WTC11 (cell line): ENCODE results near the gene MROH9.

Experiments
- CREB1 ChIP-seq: sonication (generic); formaldehyde crosslinking; IDR thresholded peaks from 2 replicates; pipeline ENCODE4 v1.8.0; 2023; ENCODE audit warnings: mild to moderate bottlenecking, missing genetic modification reagents
- CTCF ChIP-seq: fragments of 200-600 bp; IDR thresholded peaks from 2 replicates; pipeline ENCODE4 v1.8.0; 2022; ENCODE audit warnings: antibody characterized with exemption
- HMGA2 ChIP-seq: fragments of 250-450 bp; sonication (Bioruptor Pico); IDR thresholded peaks from 2 replicates; pipeline ENCODE4 v1.4.0; 2021; ENCODE audit warnings: mild to moderate bottlenecking, moderate library complexity
- IRF1 ChIP-seq: sonication (generic); formaldehyde crosslinking; IDR thresholded peaks from 2 replicates; pipeline ENCODE4 v1.8.0; 2023; ENCODE audit warnings: missing genetic modification reagents
- MAX ChIP-seq: sonication (generic); formaldehyde crosslinking; IDR thresholded peaks from 2 replicates; pipeline ENCODE4 v1.8.0; 2022; ENCODE audit warnings: mild to moderate bottlenecking, missing genetic modification reagents
- RELA ChIP-seq: sonication (generic); formaldehyde crosslinking; IDR thresholded peaks from 2 replicates; pipeline ENCODE4 v1.8.1; 2022; ENCODE audit warnings: missing genetic modification reagents, mild to moderate bottlenecking, borderline replicate concordance
- SMAD3 ChIP-seq: sonication (generic); formaldehyde crosslinking; IDR thresholded peaks from 2 replicates; pipeline ENCODE4 v1.8.0; 2022; ENCODE audit warnings: missing genetic modification reagents, mild to moderate bottlenecking, borderline replicate concordance

- TF ChIP-seq CTCF = no peak
- no peak for TF ChIP-seq IRF1 (CRISPR knock-in tag)
- no peak for TF ChIP-seq HMGA2 (CRISPR knock-in tag)
- no peak for TF ChIP-seq MAX (CRISPR knock-in tag)
- TF ChIP-seq CREB1 (CRISPR knock-in tag) = no peak
- no peak for TF ChIP-seq SMAD3 (CRISPR knock-in tag)
- no peak for TF ChIP-seq RELA (CRISPR knock-in tag)
Observed at GRCh38 chr1:171061425-171062143, 126.2 kb downstream of the MROH9 start.
